Breast epithelium (tissue), 4 donors: ENCODE data around the gene COMMD6. TPM values are rescaled to one million over a fixed set of nuclear protein-coding genes. Genes with fewer than 3 reads are reported as not detected.

Experiments
- DNase-seq, 2 donors: peaks; one replicate each; pipeline ENCODE4 v3.0.0-alpha.2; 2019; ENCODE audit warnings: low spot score in 2 of 2
- H3K27ac ChIP-seq, 2 donors: fragments of 200-600 bp; sonication (generic) in 1 of 2; one replicate each; pipeline ENCODE4 v1.5.1; 2016 to 2019; ENCODE audit warnings: mild to moderate bottlenecking in 1 of 2
- H3K27me3 ChIP-seq, 2 donors: fragments of 200-600 bp; sonication (generic) in 1 of 2; one replicate each; pipeline versions ENCODE4 v1.5.1 to v1.6.0; 2017 to 2019; ENCODE audit warnings: control low read depth in 1 of 2, mild to moderate bottlenecking in 1 of 2
- H3K36me3 ChIP-seq: fragments of 200-600 bp; one replicate; pipeline ENCODE4 v1.5.1; 2019
- H3K4me1 ChIP-seq, 2 donors: fragments of 200-600 bp; sonication (generic); one replicate each; pipeline ENCODE4 v1.5.1; 2016 to 2019; ENCODE audit warnings: control low read depth in 1 of 2
- H3K4me3 ChIP-seq, 3 donors: fragments of 200-600 bp; sonication (generic); 1 replicate in 2 of 3; 2 replicates in 1 of 3; pipeline ENCODE4 v1.5.1; 2016 to 2019; ENCODE audit warnings: mild to moderate bottlenecking in 3 of 3, moderate library complexity in 2 of 3
- H3K9me3 ChIP-seq, 2 donors: fragments of 200-600 bp; sonication (generic) in 1 of 2; one replicate each; pipeline ENCODE4 v1.5.1; 2016 to 2019; ENCODE audit warnings: control low read depth in 1 of 2
- CTCF ChIP-seq, 3 donors: fragments of 450-650 bp; IDR thresholded peaks; one replicate each; pipeline ENCODE4 v1.5.1; 2016 to 2017; ENCODE audit warnings: antibody characterized with exemption in 3 of 3, mild to moderate bottlenecking in 3 of 3, moderate library complexity in 3 of 3
- POLR2A ChIP-seq: fragments of 450-650 bp; IDR thresholded peaks from one replicate; pipeline ENCODE4 v1.6.1; 2016; ENCODE audit warnings: antibody characterized with exemption, mild to moderate bottlenecking, moderate library complexity
- POLR2AphosphoS5 ChIP-seq, 3 donors: sonication (generic); formaldehyde crosslinking; IDR thresholded peaks; one replicate each; pipeline ENCODE4 v1.6.1; 2017; ENCODE audit warnings: antibody characterized with exemption in 3 of 3
- intact Hi-C: fragments of 100-400 bp; cut with DNase I; formaldehyde crosslinking; loops from one replicate; pipeline ENCODE4 v1.15.1; 2023; ENCODE audit warnings: low total_unique reads
- total RNA-seq, 3 donors: library from RNA; depleted of rRNA; stranded (reverse); fragments of >200 nt; gene quantifications; one replicate each; pipeline ENCODE4 v1.1.0, GENCODE V29; 2016

The COMMD6 gene
- total RNA-seq, 3 donors from 2014 or later = 43.6 to 93.2 (median 47.7) TPM

DNA sequence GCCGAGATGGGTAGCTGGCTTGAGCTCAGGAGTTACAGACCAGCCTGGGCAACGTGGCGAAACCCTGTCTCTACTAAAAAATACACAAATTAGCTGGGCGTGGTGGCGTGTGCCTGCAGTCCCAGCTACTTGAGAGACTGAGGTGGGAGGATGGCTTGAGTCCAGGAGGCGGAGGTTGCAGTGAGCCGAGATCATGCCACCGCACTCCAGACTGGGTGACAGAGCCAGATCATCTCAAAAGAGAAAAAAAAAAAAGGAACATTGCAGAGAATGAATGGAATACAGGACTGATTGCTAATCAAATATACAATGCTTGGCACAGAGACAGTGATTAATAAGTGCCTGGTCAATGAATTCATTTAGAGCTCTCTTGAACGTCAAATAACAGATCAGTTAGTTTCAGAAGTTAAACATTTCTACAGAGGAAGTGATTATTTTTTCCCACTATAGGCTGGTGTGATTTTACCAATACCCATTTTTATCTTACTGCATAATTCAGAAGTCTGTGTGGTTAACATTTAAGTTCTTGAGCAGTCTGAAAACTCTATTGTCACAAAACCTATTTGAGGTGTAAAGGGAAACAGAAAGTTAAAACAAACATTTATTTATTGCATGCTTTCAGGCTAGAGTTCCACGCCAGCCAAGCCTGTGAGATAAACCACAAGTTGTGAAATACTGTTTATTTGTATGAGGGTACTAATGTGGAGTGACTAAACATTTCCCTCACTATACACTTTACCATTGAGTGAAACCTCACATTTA lies 48.0 kb downstream of the COMMD6 start:
- no peaks in the 10 kb centered on the region for H3K36me3 ChIP-seq
- peak overlapping the region in 2 of 3 donors; percentile 9 to 27 for H3K4me3 ChIP-seq
- no peak for DNase-seq
- no peak overlapping the region for H3K27ac ChIP-seq
- H3K9me3 ChIP-seq = no peaks in the 10 kb centered on the region
- H3K27me3 ChIP-seq = no peaks in the 10 kb centered on the region
- TF ChIP-seq CTCF (IDR thresholded peaks at IDR 0.05) = no peak
- no peak for TF ChIP-seq POLR2AphosphoS5 (IDR thresholded peaks at IDR 0.05)
- no peak for TF ChIP-seq POLR2A
- H3K4me1 ChIP-seq = no peaks in the 10 kb centered on the region
- intact Hi-C loops = no loop called here

GRCh38 chr13:75486146-75487062 lies 51.2 kb downstream of the COMMD6 start:
- no peaks in the 10 kb centered on the region for H3K36me3 ChIP-seq
- H3K4me1 ChIP-seq = no peaks in the 10 kb centered on the region
- intact Hi-C loops = no loop called here

DNA sequence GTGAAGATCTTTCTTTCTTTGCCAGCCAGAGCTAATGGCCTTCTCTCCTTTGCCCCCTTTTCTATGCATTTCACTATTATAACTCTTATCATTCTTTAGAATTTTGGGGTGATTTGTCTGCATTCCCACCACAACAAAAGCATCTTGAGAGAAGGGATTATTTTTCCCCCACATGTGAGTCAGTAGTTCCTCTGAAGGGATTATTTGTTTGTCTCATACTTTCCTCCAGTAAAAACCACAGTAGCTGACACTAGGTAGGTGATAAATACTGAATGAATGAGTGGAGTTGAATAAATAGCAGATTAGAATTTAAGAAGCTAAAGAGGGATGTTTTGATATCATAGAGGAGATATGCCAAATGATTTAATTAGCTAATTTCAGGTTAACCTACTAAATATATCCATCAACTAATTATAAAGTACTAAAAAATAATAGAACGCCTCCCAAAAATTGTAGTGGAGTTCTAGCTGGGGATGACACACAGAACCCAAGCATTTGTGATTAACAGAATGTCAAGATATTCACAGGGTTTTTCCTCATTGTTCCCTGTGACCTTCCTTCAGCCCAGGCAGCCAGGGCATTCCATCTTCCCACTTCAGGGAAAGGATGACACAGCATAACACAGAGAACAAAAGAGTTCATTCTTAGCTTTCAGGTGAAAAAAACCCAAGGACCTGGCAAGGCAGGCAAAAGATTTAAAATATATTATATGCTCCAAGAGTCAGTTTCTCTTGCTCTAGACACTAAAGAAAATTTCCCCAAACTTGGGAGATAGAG lies 52.2 kb downstream of the COMMD6 start:
- intact Hi-C loops = no loop called here
- Histone ChIP-seq H3K4me1 (no peaks in the 10 kb centered on the region), H3K36me3 (no peaks in the 10 kb centered on the region), H3K4me3 (no peak overlapping the region), H3K27me3 (no peaks in the 10 kb centered on the region), H3K27ac (peak overlapping the region; percentile 72 to 73), H3K9me3 (no peaks in the 10 kb centered on the region)
- DNase-seq = peak in 1 of 2 donors; percentile 56
- TF ChIP-seq POLR2A = no peak
- TF ChIP-seq CTCF (IDR thresholded peaks at IDR 0.05) = no peak
- TF ChIP-seq POLR2AphosphoS5 (IDR thresholded peaks at IDR 0.05) = no peak

More at GRCh38 chr13:75486146-75487062, 51.2 kb downstream of the COMMD6 start:
- Histone ChIP-seq H3K27me3 (no peaks in the 10 kb centered on the region), H3K9me3 (no peaks in the 10 kb centered on the region), H3K4me3 (no peak overlapping the region), H3K27ac (peak overlapping the region; percentile 68 to 73)
- no peak for DNase-seq
- TF ChIP-seq POLR2AphosphoS5 (IDR thresholded peaks at IDR 0.05) (no peak), CTCF (IDR thresholded peaks at IDR 0.05) (no peak)

- Histone ChIP-seq H3K4me3 (peak overlapping the region; percentile 82 to 94 (median 86)), H3K27me3 (no peaks in the 10 kb centered on the region), H3K4me1 (no peaks in the 10 kb centered on the region), H3K36me3 (no peaks in the 10 kb centered on the region), H3K9me3 (no peaks in the 10 kb centered on the region), H3K27ac (peak overlapping the region; percentile 85 to 87)
- TF ChIP-seq POLR2AphosphoS5 (IDR thresholded peaks at IDR 0.05) (no peak), CTCF (IDR thresholded peaks at IDR 0.05) (no peak), POLR2A (no peak)
- no peak for DNase-seq
- intact Hi-C loops = no loop called here
Observed at GRCh38 chr13:75482820-75483079, 54.9 kb downstream of the COMMD6 start.
